GM19372 (cell line): ENCODE measurements around the gene LILRA1.
"Not testable (repeated sequence)": the region's sequence is repeated elsewhere in the genome, so short reads cannot be mapped to it uniquely, and the experiment has no call there.

Source experiments
- ATAC-seq: cut with Tn5 transposase; IDR thresholded peaks from one replicate; pipeline ENCODE4 v1.9.1; 2021; ENCODE audit warnings: mild to moderate bottlenecking, low read depth, moderate library complexity; ENCODE audit not compliant: unreplicated experiment

The LILRA1 gene

DNA sequence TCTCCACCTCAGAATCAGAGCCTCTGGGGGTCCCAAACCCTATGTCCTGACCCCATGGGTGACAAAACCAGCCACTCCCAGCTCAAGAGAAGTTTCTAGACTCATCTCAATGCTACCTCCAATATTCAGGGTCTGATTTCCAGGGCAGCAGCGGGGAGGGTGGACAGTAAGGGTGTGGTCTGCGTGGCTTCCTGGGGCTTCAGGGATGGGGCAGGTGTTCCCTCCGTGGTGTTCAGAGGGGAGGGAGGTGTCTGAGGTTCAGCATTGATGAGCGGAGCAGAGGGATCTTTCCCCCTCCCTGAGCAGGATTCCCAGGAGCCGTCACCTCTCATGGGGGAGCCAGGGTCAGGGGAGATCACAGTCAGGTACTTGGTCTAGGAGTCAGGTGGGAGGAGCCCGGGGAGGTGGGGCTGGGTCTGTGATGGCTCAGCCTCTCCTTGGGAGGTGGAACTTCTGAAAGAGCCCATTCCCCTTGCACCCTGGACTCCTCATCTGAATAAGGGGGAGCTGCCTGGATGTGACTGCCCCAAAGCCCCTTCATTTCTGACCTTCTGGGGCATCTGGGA lies 16.9 kb upstream of the LILRA1 start:
- no peak for ATAC-seq

DNA sequence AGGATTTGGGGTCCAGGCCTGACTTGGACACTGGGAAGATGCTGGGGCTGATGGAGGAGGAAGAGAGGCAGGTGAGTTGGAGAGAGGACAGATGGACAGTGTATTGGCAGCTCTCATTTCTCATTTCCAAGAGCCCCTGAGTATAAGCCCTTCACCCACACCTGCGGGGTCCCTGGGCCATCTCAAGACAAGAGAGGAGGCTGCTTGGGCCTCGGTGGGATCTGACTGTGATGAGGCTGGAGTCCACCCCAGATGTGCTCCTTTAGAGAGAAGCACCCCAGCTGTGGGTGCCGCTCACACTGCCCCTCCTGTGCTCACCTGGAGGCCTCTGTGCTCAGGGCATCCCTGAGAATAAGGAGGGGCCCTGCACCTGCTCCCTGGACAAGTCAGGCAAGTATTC lies 16.1 kb upstream of the LILRA1 start:
- no peak for ATAC-seq

DNA sequence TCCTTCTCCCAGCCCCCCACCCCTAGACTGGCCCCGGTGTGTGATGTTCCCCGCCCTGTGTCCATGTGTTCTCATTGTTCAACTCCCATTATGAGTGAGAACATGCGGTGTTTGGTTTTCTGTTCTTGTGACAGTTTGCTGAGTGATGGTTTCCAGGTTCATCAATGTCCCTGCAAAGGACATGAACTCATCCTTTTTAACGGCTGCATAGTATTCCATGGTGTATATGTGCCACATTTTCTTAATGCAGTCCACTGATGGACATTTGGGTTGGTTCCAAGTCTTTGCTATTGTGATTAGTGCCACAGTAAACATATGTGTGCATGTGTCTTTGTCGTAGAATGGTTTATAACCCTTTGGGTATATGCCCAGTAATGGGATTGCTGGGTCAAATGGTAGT lies 15.2 kb upstream of the LILRA1 start:
- not testable (repeated sequence) for ATAC-seq

DNA sequence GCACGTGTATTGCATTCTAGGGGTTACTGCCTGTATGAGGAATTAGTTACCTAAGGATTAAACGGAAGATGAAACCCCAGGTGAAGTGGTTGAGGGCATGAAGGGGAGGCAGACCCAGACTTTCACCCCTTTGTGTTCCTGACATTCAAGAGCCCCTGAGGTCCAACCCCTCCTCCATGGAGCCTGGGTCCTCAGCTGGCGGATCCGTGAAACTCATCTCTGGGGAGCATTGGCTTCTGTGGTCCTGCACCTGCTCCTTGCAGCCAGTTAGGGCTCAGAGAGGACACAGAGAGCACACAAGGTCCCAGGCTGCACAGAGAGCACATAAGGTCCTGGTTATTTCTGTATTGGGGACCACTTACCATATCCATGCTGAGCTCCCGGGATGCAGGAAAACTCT lies 7.0 kb upstream of the LILRA1 start:
- ATAC-seq, result no peak

DNA sequence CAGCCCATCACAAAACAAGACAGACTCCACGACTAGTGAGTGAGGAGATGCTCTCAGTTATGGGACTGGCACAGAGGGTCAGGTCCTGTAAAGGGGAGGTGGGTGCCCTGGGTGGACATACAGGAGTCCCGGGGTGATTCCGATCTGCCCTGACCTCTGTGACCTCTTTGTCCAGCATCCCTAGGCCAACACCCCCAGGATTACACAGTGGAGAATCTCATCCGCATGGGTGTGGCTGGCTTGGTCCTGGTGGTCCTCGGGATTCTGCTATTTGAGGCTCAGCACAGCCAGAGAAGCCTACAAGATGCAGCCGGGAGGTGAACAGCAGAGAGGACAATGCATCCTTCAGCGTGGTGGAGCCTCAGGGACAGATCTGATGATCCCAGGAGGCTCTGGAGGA lies 6.4 kb upstream of the LILRA1 start:
- no peak for ATAC-seq

DNA sequence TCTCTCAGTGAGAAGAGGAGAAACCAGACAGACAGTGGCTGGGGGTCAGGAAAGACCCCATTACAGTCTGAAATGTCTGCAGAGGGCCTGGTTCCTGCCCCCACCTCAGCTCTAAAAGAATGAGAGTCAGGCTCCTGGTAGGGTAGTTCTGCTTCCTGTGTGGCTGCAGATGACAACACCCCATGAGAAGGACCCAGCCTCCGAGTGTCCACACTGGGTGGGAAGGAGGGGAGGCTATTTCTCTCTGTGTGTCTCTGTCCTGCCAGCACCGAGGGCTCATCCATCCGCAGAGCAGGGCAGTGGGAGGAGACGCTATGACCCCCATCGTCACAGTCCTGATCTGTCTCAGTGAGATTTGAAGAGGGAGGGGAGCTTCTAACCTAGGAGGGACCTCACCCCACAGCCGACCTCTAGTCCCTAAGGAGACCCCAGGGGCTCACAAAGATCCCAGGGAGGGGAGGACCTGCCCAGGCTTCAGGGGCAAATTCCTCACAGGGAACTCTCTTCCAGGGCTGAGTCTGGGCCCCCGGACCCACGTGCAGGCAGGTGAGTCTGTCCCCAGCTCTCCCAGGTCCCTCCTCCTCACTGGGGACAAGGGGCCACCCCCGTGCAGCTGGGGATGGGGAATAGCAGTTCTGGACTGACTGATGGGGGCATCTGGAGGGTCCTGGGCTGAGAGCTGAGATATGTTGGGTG lies 647 bp downstream of the LILRA1 start:
- ATAC-seq, result not testable (repeated sequence)

DNA sequence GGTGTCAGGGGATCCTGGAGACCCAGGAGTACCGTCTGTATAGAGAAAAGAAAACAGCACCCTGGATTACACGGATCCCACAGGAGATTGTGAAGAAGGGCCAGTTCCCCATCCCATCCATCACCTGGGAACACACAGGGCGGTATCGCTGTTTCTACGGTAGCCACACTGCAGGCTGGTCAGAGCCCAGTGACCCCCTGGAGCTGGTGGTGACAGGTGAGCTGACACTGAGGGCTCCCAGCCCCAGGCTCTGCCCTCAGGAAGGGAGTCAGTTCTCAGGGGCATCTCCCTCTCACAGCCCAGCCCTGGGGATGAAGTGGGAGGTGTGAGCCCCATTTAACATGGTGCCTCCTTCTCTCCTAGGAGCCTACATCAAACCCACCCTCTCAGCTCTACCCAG lies 1.3 kb downstream of the LILRA1 start:
- no peak for ATAC-seq

DNA sequence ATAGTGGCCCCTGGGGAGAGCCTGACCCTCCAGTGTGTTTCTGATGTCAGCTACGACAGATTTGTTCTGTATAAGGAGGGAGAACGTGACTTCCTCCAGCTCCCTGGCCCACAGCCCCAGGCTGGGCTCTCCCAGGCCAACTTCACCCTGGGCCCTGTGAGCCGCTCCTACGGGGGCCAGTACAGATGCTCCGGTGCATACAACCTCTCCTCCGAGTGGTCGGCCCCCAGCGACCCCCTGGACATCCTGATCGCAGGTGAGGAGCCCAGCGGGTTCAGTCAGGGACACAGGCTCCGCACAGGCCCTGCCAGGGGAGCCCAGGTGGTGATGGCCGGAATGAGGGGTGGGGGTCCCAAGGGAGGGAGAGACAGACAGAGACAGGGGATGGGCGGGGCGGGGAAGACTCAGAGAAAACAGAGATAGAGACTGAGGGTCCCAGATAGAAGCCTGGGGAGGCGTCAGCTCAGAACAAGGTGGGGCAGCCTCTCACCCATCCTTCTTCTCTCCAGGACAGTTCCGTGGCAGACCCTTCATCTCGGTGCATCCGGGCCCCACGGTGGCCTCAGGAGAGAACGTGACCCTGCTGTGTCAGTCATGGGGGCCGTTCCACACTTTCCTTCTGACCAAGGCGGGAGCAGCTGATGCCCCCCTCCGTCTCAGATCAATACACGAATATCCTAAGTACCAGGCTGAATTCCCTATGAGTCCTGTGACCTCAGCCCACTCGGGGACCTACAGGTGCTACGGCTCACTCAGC lies 2.4 kb downstream of the LILRA1 start:
- ATAC-seq, result not testable (repeated sequence)

DNA sequence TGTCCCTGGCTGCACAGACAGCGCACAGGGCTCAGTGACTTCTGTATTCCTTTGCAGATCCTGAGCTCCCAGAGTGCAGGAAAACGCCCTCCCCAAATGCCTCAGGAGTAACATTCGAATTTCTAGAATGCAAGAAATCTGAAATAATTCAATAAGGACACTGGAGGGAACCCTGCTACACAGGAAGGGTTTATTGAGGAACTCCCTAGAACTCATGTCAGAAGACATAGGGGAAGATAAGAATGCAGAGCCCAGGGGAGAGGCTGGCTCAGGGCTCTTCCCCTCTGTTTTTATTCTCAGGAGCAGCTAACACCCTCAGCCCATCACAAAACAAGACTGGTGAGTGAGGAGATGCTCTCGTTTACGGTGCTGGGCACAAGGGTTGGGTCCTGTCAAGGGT lies 6.8 kb downstream of the LILRA1 start:
- ATAC-seq, result no peak

DNA sequence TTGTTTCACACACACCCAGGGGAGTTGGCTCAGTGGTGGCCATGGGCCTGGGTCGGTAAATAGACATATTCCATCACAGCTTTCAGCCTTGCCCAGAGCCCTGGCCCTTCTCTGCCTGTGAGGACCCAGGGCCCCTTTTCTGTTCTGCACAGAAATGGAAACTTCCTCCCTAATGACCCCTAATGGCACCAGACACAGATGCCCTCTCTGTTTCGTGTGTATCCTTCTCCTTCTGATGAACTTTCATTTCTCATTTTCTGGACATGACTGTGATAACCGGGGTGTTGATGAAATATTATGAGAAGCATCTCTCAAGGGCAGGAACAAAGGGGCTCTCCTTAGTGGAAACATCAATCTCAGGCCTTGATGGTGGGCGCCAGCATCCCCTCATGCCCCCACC lies 12.8 kb downstream of the LILRA1 start:
- no peak for ATAC-seq

DNA sequence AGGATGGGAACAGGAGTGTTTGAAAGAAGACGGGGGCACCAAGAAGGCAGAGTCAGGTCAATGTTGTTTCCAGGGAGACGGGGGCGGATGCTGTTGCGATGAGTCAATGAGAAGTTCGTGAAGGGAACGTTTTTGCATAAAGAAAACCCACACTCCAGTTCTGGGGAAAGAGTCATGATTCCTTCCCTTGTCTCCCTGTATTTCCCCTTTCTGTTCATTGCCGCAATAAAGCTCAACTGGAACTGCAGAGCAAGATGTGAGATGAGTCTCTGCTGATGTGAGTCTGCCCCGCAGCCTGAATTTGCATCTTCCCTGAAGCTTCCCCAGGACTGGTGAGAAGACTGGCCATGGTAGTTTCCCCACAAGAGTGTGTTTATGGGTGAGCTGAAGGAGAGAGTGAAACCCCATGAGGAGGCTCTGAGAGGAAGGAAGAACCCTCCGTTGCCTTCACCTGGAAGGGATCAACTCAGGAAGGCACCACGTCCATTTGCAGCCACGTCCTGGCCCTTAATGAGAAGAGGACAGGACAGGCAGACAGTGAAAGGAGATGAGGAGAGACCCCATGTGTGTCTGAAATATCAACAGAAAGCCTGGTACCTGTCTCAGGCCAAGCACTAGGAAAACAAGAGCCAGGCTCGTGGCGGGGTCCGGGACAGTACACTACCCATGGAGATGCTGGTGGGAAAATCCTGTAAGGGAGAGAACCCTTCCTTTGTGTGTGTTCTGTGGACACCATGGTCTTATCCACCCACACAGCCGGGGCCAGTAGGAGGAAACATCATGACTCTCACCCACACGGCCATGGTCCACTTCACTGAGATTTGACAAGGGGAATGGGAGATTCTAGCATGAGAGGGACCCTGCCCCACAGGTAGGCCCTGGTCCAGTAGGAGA lies 13.7 kb downstream of the LILRA1 start:
- peak; percentile 51 for ATAC-seq

DNA sequence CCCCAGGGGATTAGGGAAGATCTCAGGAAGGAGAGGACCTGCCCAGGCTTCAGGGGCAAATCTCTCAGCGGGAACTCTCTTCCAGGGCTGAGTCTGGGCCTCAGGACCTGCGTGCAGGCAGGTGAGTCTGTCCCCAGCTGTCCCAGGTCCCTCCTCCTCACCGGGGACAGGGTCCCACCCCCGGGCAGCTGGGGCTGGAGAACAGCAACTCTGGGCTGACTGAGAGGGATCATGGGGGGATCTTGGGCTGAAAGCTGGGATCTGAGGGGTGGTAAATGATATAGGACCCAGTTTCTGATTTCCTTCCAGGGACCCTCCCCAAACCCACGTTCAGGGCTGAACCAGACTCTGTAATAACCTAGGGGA lies 14.3 kb downstream of the LILRA1 start:
- ATAC-seq, result no peak

DNA sequence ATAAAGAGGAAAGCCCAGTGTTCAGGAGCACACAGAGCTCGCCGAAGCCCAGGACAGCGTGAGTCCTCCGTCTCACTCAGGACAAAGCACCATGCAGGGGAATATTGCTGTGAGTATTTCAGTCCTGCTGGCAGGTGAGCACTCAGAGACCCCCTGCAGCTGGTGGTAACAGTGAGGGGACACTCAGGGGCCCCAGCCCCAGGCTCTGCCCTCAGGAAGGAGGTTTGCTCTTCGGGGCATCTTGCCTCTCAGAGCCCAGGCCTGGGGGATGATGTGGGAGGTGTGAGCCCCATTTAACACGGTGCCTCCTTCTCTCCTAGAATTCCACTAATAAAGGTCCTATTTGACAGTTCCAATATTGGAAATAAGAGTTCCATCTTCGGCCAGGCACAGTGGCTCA lies 14.8 kb downstream of the LILRA1 start:
- ATAC-seq, result no peak

DNA sequence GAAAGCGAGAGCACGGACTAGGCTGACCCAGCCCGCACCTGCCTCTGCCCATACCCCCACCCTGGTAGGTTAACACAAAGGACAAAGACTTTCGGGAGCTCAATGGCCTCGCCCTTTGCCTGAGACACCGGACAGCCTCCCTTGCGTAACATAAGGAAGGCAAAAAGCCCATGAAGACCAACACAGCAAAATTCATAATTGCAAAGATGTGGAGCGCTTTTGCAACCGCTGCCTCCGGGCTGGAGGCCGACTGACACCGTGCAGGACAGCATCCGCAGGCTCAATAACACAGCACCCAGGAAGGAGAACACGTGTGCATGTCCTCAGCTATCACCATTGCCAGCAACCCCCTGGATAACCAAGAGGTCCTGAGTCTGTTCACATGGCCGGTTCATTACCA lies 15.4 kb downstream of the LILRA1 start:
- no peak for ATAC-seq

DNA sequence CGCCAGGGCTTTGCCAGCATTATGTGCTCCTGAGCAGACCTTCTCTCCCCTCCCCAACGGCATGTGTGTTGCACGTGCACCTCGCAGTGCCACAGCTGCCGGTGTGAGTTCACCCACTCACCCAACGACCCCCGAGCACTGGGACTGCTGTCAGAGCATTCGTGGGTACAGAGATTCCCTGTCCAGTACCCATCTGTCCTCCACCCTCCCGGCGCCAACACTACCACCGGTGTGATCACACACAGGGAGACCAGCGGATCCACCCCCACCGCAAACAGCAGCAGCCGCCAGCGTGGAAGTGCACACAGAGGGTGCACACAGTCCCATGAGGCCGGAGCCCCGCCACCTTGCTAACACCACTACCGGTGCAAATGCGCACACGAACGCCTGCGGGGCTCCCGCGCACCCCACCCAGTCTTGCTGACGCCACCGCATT lies 15.9 kb downstream of the LILRA1 start:
- no peak for ATAC-seq

DNA sequence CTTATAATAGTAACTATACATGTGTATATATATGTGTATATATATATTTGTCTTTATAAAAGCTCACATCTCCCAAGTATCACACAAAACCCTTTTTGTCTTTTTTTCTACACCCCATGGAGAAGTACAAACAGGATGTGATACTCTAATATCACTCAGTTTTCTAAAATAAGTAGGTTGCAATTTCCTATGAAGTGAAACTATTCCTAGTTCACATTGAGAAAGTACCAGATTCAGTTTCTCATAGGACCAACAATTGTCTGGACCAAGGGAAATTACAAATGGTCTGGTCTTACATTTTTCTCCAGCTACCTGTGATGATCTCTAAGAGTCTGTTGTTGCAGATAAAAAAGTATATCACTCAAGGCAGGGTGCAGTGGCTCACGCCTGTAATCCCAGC lies 19.0 kb downstream of the LILRA1 start:
- no peak for ATAC-seq

DNA sequence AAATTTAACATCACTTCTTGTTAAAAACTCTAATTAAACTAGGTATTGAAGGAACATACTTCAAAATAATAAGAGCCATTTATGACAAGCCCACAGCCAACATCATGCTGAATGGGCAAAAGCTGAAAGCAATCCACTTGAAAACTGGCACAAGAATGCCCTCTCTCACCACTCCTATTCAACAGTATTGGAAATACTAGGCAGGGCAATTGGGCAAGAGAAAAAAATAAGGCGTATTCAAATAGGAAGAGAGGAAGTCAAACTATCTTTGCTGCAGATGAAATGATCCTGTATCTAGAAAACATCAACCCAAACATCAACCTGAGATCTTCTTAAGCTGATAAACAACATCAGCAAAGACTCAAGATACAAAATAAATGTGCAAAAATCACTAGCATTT lies 21.3 kb downstream of the LILRA1 start:
- ATAC-seq, result no peak

DNA sequence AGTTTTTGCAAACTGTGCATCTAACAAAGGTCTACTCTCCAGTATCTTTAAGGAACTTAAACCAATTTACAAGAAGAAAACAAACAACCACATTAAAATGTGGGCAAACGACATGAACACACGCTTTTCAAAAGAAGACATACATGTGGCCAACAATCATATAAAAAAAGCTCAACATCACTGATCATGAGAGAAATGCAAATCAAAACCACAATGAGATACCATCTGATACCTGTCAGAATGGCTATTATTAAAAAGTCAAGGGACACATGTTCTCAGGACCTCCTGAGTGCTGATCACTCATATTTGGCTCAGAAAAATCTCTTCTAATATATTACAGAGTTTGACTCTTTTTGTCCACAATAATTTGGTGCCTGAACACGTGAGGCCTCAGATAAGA lies 22.6 kb downstream of the LILRA1 start:
- ATAC-seq, result no peak

DNA sequence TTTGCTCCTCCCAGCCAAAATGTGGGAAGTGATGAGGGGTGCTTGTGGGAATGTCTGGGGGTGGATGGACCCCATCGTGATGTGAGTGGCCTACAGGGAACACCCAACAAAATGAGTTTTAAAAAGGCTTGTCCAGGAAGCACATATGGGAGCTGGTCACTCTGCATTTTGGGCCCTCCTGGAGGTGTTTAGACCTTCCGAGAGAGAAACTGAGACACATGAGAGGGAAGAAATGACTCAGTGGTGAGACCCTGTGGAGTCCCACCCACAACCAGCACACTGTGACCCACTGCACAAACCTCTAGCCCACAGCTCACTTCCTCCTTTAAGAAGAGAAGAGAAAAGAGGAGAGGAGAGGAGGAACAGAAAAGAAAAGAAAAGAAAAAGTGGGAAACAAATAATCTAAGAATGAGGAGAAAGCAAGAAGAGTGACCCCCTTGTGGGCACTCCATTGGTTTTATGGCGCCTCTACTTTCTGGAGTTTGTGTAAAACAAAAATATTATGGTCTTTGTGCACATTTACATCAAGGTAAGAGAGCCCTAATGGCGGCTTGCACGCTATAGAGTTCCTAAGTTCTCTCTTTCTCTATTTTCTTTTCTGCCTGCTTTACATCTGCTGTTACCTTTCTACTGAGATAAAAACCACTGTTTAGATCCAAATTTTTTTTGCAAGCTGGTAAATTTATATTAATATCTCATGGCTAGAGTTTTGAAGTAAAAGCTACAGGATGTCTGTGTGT lies 23.6 kb downstream of the LILRA1 start:
- peak; percentile 88 for ATAC-seq

DNA sequence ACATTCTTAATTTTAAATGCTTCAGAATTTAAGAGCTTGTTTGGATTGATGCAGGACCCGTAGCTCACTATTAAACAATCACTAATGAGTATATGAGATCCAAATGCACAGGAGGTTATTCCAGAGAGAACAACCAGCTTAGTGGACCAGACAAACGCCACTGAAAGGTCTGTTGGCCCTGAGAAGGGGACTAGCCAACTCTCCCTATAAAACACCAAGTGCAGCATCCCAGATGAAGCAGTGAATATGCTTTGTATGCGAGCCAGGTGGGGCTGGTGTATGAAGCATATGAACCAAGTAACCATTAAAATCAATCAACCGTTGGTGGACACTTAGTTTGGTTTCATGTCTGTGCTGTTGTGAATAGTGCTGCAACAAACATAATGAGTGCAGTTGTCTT lies 27.0 kb downstream of the LILRA1 start:
- ATAC-seq, result no peak
